Prostate gland (tissue), 2 donors: ENCODE data around the gene KRT80. TPM values are rescaled to one million over a fixed set of nuclear protein-coding genes. Genes with fewer than 3 reads are reported as not detected.
A peak's percentile ranks its signal among the peaks of the same experiment; 100 is the strongest.

Experiments used
- DNase-seq: peaks from one replicate; pipeline ENCODE4 v3.0.0-alpha.2; 2019; ENCODE audit warnings: low spot score
- H3K27ac ChIP-seq, 2 donors: fragments of 200-600 bp; sonication (generic); 2 replicates each; pipeline ENCODE4 v1.5.1; 2017 to 2019
- H3K27me3 ChIP-seq: fragments of 200-600 bp; sonication (generic); replicated peaks from 2 replicates; pipeline ENCODE4 v1.5.1; 2019; ENCODE audit not compliant: insufficient read depth
- H3K36me3 ChIP-seq, 2 donors: fragments of 200-600 bp; sonication (generic); 1 replicate in 1 of 2; 2 replicates in 1 of 2; pipeline versions ENCODE4 v1.5.1 to v1.8.1; 2017 to 2019
- H3K4me1 ChIP-seq: fragments of 200-600 bp; sonication (generic); replicated peaks from 2 replicates; pipeline ENCODE4 v1.5.1; 2019
- H3K4me3 ChIP-seq, 2 donors: fragments of 200-600 bp; sonication (generic); 2 replicates each; pipeline ENCODE4 v1.5.1; 2017 to 2019
- H3K9me3 ChIP-seq: fragments of 200-600 bp; sonication (generic); 2 replicates; pipeline ENCODE4 v1.5.1; 2017
- CTCF ChIP-seq, 4 experiments: fragments of 200-600 bp in 2 of 4; fragments of 450-650 bp in 2 of 4; sonication (generic) in 2 of 4; IDR thresholded peaks; 1 replicate in 3 of 4; 2 replicates in 1 of 4; pipeline ENCODE4 v1.5.1; 2016 to 2019; ENCODE audit warnings: antibody characterized with exemption in 4 of 4, mild to moderate bottlenecking in 2 of 4, moderate library complexity in 2 of 4
- POLR2A ChIP-seq: fragments of 450-650 bp; IDR thresholded peaks from one replicate; pipeline ENCODE4 v1.6.1; 2016; ENCODE audit warnings: antibody characterized with exemption, mild to moderate bottlenecking
- POLR2AphosphoS5 ChIP-seq: sonication (generic); formaldehyde crosslinking; IDR thresholded peaks from one replicate; pipeline ENCODE4 v1.6.1; 2017; ENCODE audit warnings: antibody characterized with exemption
- WGBS: methylation state at CpG from one replicate; pipeline ENCODE4 v1.1.5; 2018; 5-methylcytosine and 5-hydroxymethylcytosine counted together
- intact Hi-C: fragments of 100-400 bp; cut with DNase I; formaldehyde crosslinking; loops from one replicate; pipeline ENCODE4 v1.14.2; 2022
- total RNA-seq, 2 donors: library from RNA; depleted of rRNA; stranded (reverse); fragments of >200 nt; gene quantifications; one replicate each; pipeline ENCODE4 v1.1.0, GENCODE V29; 2016

Gene KRT80
- total RNA-seq, 2 donors from 2014 or later: 1.9 to 3.7 TPM

- Histone ChIP-seq H3K27me3 (no peaks in the 10 kb centered on the region), H3K27ac (peak overlapping the region; percentile 32 to 65), H3K9me3 (no peaks in the 10 kb centered on the region), H3K4me1 (peaks cover 20% of the 10 kb centered on the region), H3K4me3 (no peak overlapping the region), H3K36me3 (no peaks in the 10 kb centered on the region)
- DNase-seq: no peak
- 58% methylated on average over 19 of the region's 19 CpGs for WGBS
- intact Hi-C loops: no loop called here
- peak; percentile 39 for TF ChIP-seq POLR2AphosphoS5
- TF ChIP-seq POLR2A: no peak
Measured at GRCh38 chr12:52120951-52121823, 70.6 kb downstream of the KRT80 start.

- TF ChIP-seq CTCF (IDR thresholded peaks at IDR 0.05) (peak in 3 of 4 experiments; percentile 44 to 75 (median 57)), POLR2A (no peak)
- Histone ChIP-seq H3K4me3 (no peak overlapping the region), H3K27me3 (no peaks in the 10 kb centered on the region), H3K36me3 (no peaks in the 10 kb centered on the region), H3K9me3 (no peaks in the 10 kb centered on the region), H3K4me1 (peaks cover 8% of the 10 kb centered on the region), H3K27ac (peak overlapping the region; percentile 85 to 90)
- DNase-seq: no peak
- intact Hi-C loops: no loop called here
- 33% methylated on average over 23 of the region's 23 CpGs for WGBS
Measured at GRCh38 chr12:52119398-52120254, 72.2 kb downstream of the KRT80 start.

Other genes with a start within 250 kb of the KRT80 start
- 10 to 100 TPM; 39.6 to 43.3 TPM for gene ACVR1B, start 240.3 kb downstream of the KRT80 start, total RNA-seq
- gene TAMALIN, start 185.1 kb downstream of the KRT80 start, total RNA-seq: 10 to 100 TPM; 16.5 to 38.6 TPM
- gene NR4A1, start 140.6 kb downstream of the KRT80 start, total RNA-seq: 100 to 1,000 TPM in 1 of 2 donors, 10 to 100 TPM in 1; 85.1 to 125 TPM
- gene ATG101, start 122.0 kb downstream of the KRT80 start, total RNA-seq: 10 to 100 TPM; 60.0 to 64.1 TPM
- gene SMIM41, start 112.3 kb downstream of the KRT80 start, total RNA-seq: 10 to 100 TPM in 1 of 2 donors, 1 to 10 TPM in 1; 7.5 to 30.2 TPM
- 100 to 1,000 TPM in 1 of 2 donors, 10 to 100 TPM in 1; 53.1 to 151 TPM for gene KRT7, start 41.2 kb upstream of the KRT80 start, total RNA-seq
- under 1 TPM; 0.27 to 0.85 TPM for gene KRT86, start 82.6 kb upstream of the KRT80 start, total RNA-seq
- gene KRT81, start 99.5 kb upstream of the KRT80 start, total RNA-seq: 1 to 10 TPM in 1 of 2 donors, not detected in 1; 1.7 TPM
- under 1 TPM in 1 of 2 donors, not detected in 1; 0.74 TPM for gene KRT83, start 129.4 kb upstream of the KRT80 start, total RNA-seq
- not detected for gene KRT85, start 175.5 kb upstream of the KRT80 start, total RNA-seq
- gene KRT84, start 193.6 kb upstream of the KRT80 start, total RNA-seq: not detected
- gene KRT82, start 214.3 kb upstream of the KRT80 start, total RNA-seq: not detected
- not detected for gene KRT75, start 242.4 kb upstream of the KRT80 start, total RNA-seq